ENCODE measurements around the gene NCOA3. TPM values are rescaled to one million over a fixed set of nuclear protein-coding genes. Genes with fewer than 3 reads are reported as not detected.

Gene NCOA3
- total RNA-seq, 1 experiment from 2014 or later = 68.6 TPM

DNA sequence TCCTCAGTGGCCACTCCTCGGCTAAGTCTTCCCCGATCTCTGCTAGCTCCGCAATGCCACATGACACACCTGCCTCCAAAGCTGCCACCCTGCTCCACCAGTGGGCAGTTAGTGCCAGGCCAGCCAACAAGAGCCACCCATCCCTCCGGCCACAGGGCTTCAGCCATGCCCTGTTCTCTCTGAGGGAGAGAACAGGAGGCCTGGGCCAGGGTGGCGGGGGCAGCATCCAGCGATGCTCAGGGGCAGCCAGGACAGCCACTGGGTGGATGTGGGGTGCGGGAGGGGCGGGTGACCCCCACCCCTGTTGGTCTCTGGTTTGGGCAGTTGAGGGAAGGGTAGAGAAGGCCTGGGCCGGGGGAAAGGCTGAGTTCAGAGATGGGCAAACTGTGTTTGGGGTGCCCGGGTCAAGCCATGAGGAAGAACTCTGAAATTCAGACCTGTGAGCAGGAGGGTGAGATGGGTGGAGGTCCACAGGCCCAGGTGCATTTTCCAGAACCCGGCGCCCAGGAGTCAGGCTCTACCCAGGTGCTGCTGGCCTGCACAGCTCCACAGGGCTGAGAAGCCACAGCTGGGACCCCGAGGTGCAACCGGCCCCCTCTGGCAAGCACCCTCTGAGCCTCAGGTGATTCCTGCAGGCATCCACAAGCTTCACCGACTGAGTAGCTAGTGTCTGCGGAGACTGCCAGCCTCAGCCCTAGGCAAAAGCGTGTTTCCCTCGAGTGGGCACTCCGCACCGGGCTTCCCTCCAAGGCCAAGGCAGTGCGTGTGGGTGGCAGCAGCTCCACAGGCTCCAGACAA lies 192.5 kb downstream of the NCOA3 start:
- CTCF ChIA-PET = interaction anchor here (0.8 to 11.2 kb wide), 3 partner anchors 15 to 31 kb away, joined by 3 to 81 read pairs (median 4); no protein-coding TSS in a partner anchor
- intact Hi-C loops (cut with micrococcal nuclease) = no loop called here
- no TSS peak for BruUV-seq (replicated peaks)
- Mint-ChIP-seq H3K9me3 (ENCODE audit: unreplicated experiment) (no peaks in the 10 kb centered on the region), H3K27me3 (ENCODE audit: insufficient read depth, unreplicated experiment) (no peaks in the 10 kb centered on the region), H3K27ac (ENCODE audit: low read depth, unreplicated experiment) (no peak overlapping the region), H3K4me3 (ENCODE audit: unreplicated experiment) (no peak overlapping the region), H3K36me3 (ENCODE audit: insufficient read depth, unreplicated experiment) (peaks cover 51% of the 10 kb centered on the region), H3K4me1 (ENCODE audit: insufficient read depth, unreplicated experiment) (no peaks in the 10 kb centered on the region)
- TF ChIP-seq CTCF (IDR thresholded peaks at IDR 0.05; ENCODE audit: unreplicated experiment) = no peak
- POLR2A ChIA-PET = interaction anchor here (0.5 to 1.0 kb wide), 4 partner anchors 13 to 779 kb away, joined by 3 read pairs; no protein-coding TSS in a partner anchor
- no peak for DNase-seq (ENCODE audit: unreplicated experiment)

- no peak overlapping the region for H3K27ac Mint-ChIP-seq (ENCODE audit: low read depth, unreplicated experiment)
- no peak for DNase-seq (ENCODE audit: unreplicated experiment)
- no TSS peak for BruUV-seq (replicated peaks)
- TF ChIP-seq CTCF (IDR thresholded peaks at IDR 0.05; ENCODE audit: unreplicated experiment) = no peak
- no peak overlapping the region for H3K4me3 Mint-ChIP-seq (ENCODE audit: unreplicated experiment)
- intact Hi-C loops (cut with micrococcal nuclease) = no loop called here
- no peaks in the 10 kb centered on the region for H3K4me1 Mint-ChIP-seq (ENCODE audit: insufficient read depth, unreplicated experiment)
- H3K9me3 Mint-ChIP-seq (ENCODE audit: unreplicated experiment) = no peaks in the 10 kb centered on the region
- CTCF ChIA-PET = interaction anchor here (0.5 to 11.2 kb wide), 4 partner anchors 18 to 1063 kb away, joined by 3 to 81 read pairs (median 4); no protein-coding TSS in a partner anchor
- H3K27me3 Mint-ChIP-seq (ENCODE audit: insufficient read depth, unreplicated experiment) = no peaks in the 10 kb centered on the region
- POLR2A ChIA-PET = no interaction called here
- H3K36me3 Mint-ChIP-seq (ENCODE audit: insufficient read depth, unreplicated experiment) = peaks cover 62% of the 10 kb centered on the region
Observed at GRCh38 chr20:47696856-47697255, 195.2 kb downstream of the NCOA3 start.

DNA sequence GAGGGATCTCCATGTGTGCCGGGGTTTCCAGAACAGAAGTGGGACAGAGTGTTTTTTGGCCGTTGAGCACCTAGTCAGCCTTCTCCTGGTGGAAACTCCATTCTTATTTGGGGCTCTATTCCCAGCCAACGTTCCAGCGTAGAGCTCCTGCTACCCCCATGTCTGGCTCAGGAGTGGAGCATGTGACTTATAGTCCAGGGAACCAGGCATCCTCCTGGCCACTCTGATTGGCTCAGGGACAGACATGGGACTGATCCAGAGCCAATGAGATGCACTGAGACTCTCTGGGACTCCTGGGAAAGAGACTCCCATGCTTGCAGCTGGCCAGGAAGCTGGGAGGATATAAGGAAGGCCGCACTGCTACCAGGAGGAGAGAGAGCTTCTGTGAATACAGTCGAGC lies 196.5 kb downstream of the NCOA3 start:
- H3K36me3 Mint-ChIP-seq (ENCODE audit: insufficient read depth, unreplicated experiment) = peaks cover 69% of the 10 kb centered on the region
- POLR2A ChIA-PET = no interaction called here
- no peaks in the 10 kb centered on the region for H3K27me3 Mint-ChIP-seq (ENCODE audit: insufficient read depth, unreplicated experiment)
- H3K27ac Mint-ChIP-seq (ENCODE audit: low read depth, unreplicated experiment) = no peak overlapping the region
- no peak overlapping the region for H3K4me3 Mint-ChIP-seq (ENCODE audit: unreplicated experiment)
- intact Hi-C loops (cut with micrococcal nuclease) = no loop called here
- TF ChIP-seq CTCF (IDR thresholded peaks at IDR 0.05; ENCODE audit: unreplicated experiment) = no peak
- DNase-seq (ENCODE audit: unreplicated experiment) = no peak
- CTCF ChIA-PET = interaction anchor here (0.6 to 1.6 kb wide), 3 partner anchors 20 to 923 kb away, joined by 4 to 5 read pairs (median 4); no protein-coding TSS in a partner anchor
- no TSS peak for BruUV-seq (replicated peaks)
- H3K4me1 Mint-ChIP-seq (ENCODE audit: insufficient read depth, unreplicated experiment) = no peaks in the 10 kb centered on the region
- H3K9me3 Mint-ChIP-seq (ENCODE audit: unreplicated experiment) = no peaks in the 10 kb centered on the region

DNA sequence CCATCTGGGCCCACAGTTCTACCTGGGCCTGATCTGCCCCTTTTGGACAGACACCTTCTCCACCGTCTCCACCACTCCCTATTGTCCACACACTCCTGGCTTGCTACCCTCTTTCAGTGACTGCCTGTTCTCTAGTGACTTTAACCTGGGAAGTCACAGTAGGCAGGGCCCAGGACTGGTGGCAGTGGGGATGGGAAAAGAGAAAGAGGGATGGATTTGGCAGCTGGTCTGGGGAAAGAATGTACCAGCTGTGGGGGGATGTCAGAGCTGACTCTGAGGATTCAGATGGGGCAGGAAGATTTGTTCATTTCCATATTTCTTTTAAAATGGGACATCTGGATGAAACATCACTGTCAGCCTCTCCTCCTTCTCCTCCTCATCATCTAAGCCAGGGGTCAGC lies 198.1 kb downstream of the NCOA3 start:
- Mint-ChIP-seq H3K4me1 (ENCODE audit: insufficient read depth, unreplicated experiment) (peaks cover 5% of the 10 kb centered on the region), H3K9me3 (ENCODE audit: unreplicated experiment) (no peaks in the 10 kb centered on the region), H3K36me3 (ENCODE audit: insufficient read depth, unreplicated experiment) (peaks cover 76% of the 10 kb centered on the region), H3K27ac (ENCODE audit: low read depth, unreplicated experiment) (no peak overlapping the region), H3K27me3 (ENCODE audit: insufficient read depth, unreplicated experiment) (no peaks in the 10 kb centered on the region), H3K4me3 (ENCODE audit: unreplicated experiment) (no peak overlapping the region)
- ChIA-PET POLR2A (interaction anchor here (0.7 kb wide), 1 partner anchor 73 kb away, joined by 3 read pairs; no protein-coding TSS in a partner anchor), CTCF (interaction anchor here (0.6 to 1.3 kb wide), 3 partner anchors 35 to 922 kb away, joined by 3 to 5 read pairs (median 3); no protein-coding TSS in a partner anchor)
- no peak for DNase-seq (ENCODE audit: unreplicated experiment)
- intact Hi-C loops (cut with micrococcal nuclease) = no loop called here
- no peak for TF ChIP-seq CTCF (IDR thresholded peaks at IDR 0.05; ENCODE audit: unreplicated experiment)
- no TSS peak for BruUV-seq (replicated peaks)

Measured in MCF 10A (cell line).